HG03135 (cell line): ENCODE data around the gene PSPH.
"Not testable (repeated sequence)": the region's sequence is repeated elsewhere in the genome, so short reads cannot be mapped to it uniquely, and the experiment has no call there.

ENCODE experiments used
- ATAC-seq: cut with Tn5 transposase; IDR thresholded peaks from one replicate; pipeline ENCODE4 v1.9.1; 2021; ENCODE audit warnings: mild to moderate bottlenecking, moderate library complexity; ENCODE audit not compliant: unreplicated experiment

PSPH gene

GRCh38 chr7:56051339-56052191 is at the start of gene PSPH, which contains the start of gene CCT6A:
TSS of gene PSPH (minus strand) at chr7:56051444. CDS start at chr7:56021212, 30,232 bp downstream.
TSS of gene CCT6A (plus strand) at chr7:56051765. CDS start at chr7:56051849, 84 bp downstream.
- peak; percentile 97 for ATAC-seq

DNA sequence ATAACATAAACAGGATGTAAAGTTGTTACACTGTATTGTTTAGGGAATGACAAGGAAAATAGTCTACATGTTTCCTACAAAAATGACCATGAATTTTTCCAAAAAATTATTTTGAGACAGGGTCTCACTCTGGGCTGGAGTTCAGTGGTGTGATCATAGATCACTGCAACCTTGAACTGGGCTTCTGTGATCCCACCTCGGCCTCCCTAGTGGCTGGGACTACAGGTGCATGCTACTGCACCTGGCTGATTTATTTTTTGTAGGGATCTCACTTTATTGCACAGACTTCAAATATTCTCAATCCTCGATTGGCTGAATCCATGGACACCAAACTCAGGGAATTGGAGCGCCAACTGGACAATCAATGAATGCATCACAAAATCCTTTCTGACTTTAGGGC is 48.4 kb upstream of the PSPH start:
- no peak for ATAC-seq

DNA sequence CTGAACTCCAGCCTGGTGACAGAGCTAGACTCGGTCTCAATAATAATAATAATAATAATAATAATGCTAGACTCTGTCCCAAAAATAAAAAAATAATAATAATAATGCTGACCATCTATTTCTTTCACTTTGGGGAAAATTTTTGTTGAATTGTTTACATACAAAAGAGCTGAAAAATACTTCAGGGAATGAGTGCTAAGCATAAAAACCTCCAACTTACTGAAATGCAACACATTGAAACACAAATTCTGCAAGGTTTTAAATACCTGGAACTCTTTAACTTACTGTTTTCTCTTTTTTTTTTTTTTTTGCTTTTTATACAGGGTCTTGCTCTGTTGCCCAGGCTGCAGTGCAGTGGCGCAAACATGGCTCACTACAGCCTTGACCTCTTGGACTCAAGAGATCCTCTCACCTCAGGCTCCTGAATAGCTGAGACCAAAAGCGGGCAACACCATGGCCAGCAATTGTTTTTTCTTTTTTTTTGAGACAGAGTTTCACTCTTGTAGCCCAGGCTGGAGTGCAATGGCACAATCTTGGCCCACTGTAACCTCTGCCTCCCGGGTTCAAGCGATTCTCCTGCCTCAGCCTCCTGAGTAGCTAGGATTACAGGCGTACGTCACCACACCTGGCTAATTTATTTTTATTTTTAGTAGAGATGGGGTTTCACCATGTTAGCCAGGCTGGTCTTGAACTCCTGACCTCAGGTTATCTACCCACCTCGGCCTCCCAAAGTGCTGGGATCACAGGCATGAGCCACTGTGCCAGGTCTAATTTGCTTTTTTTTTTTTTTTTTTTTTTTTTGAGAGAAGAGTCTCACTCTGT is 47.2 kb upstream of the PSPH start:
- not testable (repeated sequence) for ATAC-seq

DNA sequence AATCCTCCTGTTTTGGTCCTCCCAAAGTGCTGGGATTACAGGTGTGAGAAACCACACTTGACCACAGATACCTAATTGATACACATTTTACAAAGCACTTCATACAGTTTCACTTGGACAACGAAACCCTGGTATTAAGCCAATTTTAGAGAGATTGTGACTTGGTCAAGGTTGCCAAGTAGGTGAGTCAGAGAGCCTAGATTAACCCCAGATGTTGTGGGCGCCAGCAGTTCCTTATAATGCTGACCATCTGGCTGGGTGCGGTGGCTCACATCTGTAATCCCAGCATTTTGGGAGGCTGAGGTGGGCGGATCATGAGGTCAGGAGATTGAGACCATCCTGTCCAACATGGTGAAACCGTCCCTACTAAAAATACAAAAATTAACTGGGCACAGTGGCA is 46.5 kb upstream of the PSPH start:
- ATAC-seq, result no peak

GRCh38 chr7:56092789-56093531 is 41.7 kb upstream of the PSPH start, which contains the start of gene PHKG1:
TSS of gene PHKG1 (minus strand) at chr7:56092952. CDS start at chr7:56088941, 4,011 bp downstream.
- ATAC-seq, result no peak

GRCh38 chr7:56092388-56092787 is 41.1 kb upstream of the PSPH start:
- ATAC-seq, result not testable (repeated sequence)

- ATAC-seq, result no peak
Observed at GRCh38 chr7:56091591-56091990, 40.3 kb upstream of the PSPH start.

GRCh38 chr7:56087445-56087844 is 36.2 kb upstream of the PSPH start:
- ATAC-seq, result no peak

- ATAC-seq, result no peak
Observed at GRCh38 chr7:56086761-56087160, 35.5 kb upstream of the PSPH start.

DNA sequence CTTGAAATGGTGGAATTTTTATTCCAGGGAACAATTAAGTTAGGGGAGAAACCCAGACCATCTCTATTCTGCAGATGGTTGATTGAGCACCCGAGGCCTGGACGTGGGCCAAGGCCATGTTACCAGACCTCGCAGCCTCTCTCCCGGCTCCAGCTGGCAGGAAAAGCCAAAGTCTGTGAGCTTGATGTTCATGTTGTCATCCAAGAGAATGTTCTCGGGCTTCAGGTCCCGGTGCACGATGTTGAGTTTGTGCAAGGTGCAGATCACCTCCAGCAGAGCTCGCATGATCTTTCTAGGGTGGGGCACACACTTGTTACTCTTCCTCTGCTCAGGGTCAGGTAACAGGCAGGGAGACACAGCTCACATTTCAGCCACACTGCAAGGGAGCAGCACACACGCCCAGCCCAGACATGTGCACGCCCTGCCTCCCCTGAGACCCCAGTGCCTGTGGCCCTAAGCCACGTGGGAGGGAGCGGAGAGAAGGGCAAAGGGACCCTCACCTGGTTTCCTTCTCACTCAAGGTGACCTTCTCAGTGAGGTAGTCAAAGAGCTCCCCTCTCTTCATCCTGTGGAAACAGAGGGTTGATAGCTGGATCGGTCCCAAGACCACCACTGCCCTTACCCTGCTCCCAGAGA is 32.0 kb upstream of the PSPH start:
- ATAC-seq, result no peak

DNA sequence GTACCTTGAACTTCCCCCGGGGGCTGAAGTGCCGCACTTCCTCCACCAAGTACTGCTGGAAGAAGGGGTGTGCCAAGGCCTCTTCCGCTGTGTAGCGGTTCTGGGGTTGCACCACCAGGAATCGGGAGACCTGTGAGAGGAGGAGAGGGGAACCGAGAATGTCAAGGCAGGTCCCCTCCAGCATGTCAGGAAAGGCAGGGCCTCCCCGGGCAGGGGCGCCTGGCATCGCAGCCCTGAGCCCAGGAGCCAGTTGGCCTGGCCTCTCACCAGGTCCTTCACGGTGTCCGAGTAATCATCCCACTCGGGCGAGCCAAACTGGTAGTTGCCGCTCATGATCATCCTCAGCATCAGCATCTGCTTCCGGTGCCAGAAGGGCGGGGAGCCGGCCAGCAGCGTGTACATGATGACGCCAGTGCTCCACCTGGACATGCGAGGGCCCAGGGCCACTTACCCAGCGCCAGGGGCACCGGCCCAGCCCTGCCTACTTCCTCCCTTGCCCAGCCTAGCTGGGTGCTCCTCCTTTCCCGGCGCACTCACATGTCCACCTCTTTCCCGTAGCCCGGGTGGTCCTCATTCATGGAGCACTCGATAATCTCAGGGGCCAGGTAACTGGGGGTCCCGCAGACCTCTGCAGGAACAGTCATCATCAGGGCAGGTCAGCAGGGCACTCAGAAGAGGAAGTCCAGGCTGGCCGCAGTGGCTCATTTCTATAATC is 30.5 kb upstream of the PSPH start:
- no peak for ATAC-seq

DNA sequence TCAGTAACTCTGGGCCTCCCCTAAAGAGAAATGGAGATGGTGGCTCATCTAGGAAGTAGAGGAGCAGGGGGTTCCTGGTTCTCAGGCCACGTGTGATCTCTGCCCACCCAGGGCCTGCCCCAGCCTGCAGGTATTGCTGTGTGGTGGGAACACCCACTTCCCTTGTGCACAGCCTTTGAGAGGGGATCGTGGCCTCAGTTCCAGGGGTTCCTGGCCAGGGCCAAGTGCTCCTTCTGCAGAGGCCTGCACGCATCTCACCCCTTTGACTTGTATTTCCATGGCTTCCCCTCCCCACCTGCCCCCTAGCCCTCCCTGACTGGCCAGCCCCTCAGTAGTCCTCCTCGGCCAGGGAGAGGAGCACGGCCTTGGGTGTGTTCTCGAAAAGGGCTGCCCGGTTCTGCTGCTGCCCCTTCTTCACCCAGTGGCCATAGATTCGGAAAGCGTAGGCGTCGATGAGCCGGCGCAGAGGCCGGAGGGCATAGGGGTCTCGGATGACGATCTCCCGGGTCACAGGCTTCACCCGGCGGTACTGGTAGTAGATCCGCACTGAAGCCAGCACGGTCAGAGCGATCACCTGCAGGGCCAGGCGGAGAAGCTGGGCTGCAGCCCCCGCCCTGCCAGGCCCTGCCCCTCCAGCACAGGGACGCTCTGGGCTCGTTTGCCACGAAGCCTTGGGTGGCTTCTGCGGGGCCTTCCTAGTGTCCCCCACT is 29.6 kb upstream of the PSPH start:
- not testable (repeated sequence) for ATAC-seq

GRCh38 chr7:56079450-56080185 is 28.4 kb upstream of the PSPH start:
- ATAC-seq, result no peak

DNA sequence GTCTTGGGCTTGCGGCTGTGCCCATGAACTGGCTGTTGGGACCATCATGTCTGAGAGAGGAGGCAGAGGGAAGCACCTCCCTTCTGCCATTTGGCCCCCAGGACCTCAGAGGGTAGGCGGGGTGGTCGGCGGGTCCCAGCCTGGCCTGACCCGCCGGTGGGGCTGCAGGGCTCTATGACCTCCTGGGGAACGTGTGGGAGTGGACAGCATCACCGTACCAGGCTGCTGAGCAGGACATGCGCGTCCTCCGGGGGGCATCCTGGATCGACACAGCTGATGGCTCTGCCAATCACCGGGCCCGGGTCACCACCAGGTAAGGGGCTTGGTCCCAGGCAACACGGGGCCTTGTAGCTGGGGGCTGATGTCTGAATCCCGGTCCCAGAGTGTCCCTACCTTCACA is 27.0 kb upstream of the PSPH start:
- ATAC-seq, result no peak

DNA sequence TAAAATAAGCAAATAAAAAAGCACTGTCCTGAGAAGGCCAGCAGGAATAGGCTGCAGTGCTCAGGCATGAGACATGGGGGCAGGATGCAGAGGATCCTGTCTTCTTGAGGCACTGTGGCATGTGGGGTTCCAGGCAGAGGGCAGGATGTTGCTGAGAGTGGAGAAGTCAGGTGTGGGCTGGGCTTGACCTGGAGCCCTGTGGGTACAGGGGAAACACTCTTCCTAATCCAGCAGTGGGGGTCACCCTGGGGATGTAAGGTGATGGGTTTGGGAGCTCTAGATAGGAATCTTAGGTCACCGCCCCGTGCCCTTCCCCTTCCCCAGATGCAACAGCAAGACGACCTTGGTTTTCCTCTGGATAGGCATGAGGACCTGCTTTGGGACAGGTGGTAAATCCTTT is 26.4 kb upstream of the PSPH start:
- no peak for ATAC-seq

- peak; percentile 88 for ATAC-seq
Observed at GRCh38 chr7:56074371-56074791, 23.1 kb upstream of the PSPH start.

GRCh38 chr7:56066376-56066775 is 15.1 kb upstream of the PSPH start:
- not testable (repeated sequence) for ATAC-seq

GRCh38 chr7:56063882-56064625 is 12.8 kb upstream of the PSPH start, which contains the start of gene SUMF2:
TSS of gene SUMF2 (plus strand) at chr7:56064286. CDS start at chr7:56064312, 26 bp downstream.
- ATAC-seq, result peak; percentile 86
